Panc1 (cell line): ENCODE data around the gene HES6. TPM values are rescaled to one million over a fixed set of nuclear protein-coding genes. Genes with fewer than 3 reads are reported as not detected.

Experiments used
- ATAC-seq: fragments of 200-7000 bp; cut with Tn5 transposase; 2 replicates; pipeline ENCODE4 v1.9.1; 2020; ENCODE audit warnings: mild to moderate bottlenecking, moderate library complexity
- BruUV-seq: library from RNA; stranded (reverse); fragments of 400-500 nt; replicated peaks from 2 replicates; lab custom pipeline; 2021; lab: Mats Ljungman, UMichigan
- CTCF ChIA-PET: fragments of 300-600 bp; sonication (Branson Sonifier 250); formaldehyde crosslinking; loops from one replicate; lab custom pipeline; 2022; ENCODE audit warnings: antibody characterized with exemption; lab: Charles Lee
- POLR2A ChIA-PET: fragments of 300-600 bp; sonication (Branson Sonifier 250); formaldehyde crosslinking; loops from one replicate; lab custom pipeline; 2022; ENCODE audit warnings: antibody characterized with exemption; lab: Charles Lee
- DNase-seq: peaks from one replicate; pipeline ENCODE4 v3.0.0-alpha.2; 2010; ENCODE audit warnings: low read depth, low spot score
- H3K27ac ChIP-seq: 2 replicates; pipeline ENCODE4 v1.5.1; 2011; ENCODE audit warnings: mild to moderate bottlenecking, low read length, inconsistent platforms
- H3K27me3 ChIP-seq: fragments of 200-500 bp; sonication (Bioruptor generic); 2 replicates; pipeline ENCODE4 v1.6.0; 2014; ENCODE audit warnings: low read length, inconsistent platforms; ENCODE audit not compliant: control insufficient read depth, insufficient read depth
- H3K36me3 ChIP-seq: fragments of 200-500 bp; sonication (Bioruptor generic); 2 replicates; pipeline ENCODE4 v1.5.1; 2014; ENCODE audit warnings: inconsistent platforms, mild to moderate bottlenecking, low read length, moderate library complexity; ENCODE audit not compliant: control insufficient read depth, insufficient read depth
- H3K4me1 ChIP-seq: 2 replicates; pipeline ENCODE4 v1.5.1; 2011; ENCODE audit warnings: inconsistent platforms, mild to moderate bottlenecking, low read length, moderate library complexity; ENCODE audit not compliant: control insufficient read depth, insufficient read depth
- H3K4me3 ChIP-seq, 2 experiments: 2 replicates each; pipeline ENCODE4 v1.5.1; 2011 to 2012; ENCODE audit warnings: low read depth in 2 of 2, low read length in 2 of 2, mild to moderate bottlenecking in 2 of 2, inconsistent platforms in 1 of 2, moderate library complexity in 1 of 2
- H3K9me3 ChIP-seq: fragments of 200-500 bp; sonication (Bioruptor generic); 2 replicates; pipeline ENCODE4 v1.5.1; 2014; ENCODE audit warnings: low read depth, mild to moderate bottlenecking, inconsistent platforms, low read length, moderate library complexity; ENCODE audit not compliant: control insufficient read depth, insufficient read depth
- CTCF ChIP-seq: fragments of 450-650 bp; IDR thresholded peaks from 2 replicates; pipeline ENCODE4 v1.5.1; 2017; ENCODE audit warnings: mild to moderate bottlenecking
- POLR2AphosphoS5 ChIP-seq: IDR thresholded peaks from 2 replicates; pipeline ENCODE4 v1.6.1; 2012; ENCODE audit warnings: mild to moderate bottlenecking, low read depth, low read length, moderate library complexity
- REST ChIP-seq, 2 experiments: IDR thresholded peaks; 2 replicates each; pipeline ENCODE4 v1.6.1; 2011 to 2012; ENCODE audit warnings: low read depth in 2 of 2, control low read depth in 1 of 2, low read length in 1 of 2, mild to moderate bottlenecking in 1 of 2, moderate library complexity in 1 of 2; ENCODE audit not compliant: insufficient read depth in 1 of 2
- SIN3A ChIP-seq: IDR thresholded peaks from 2 replicates; pipeline ENCODE4 v1.6.1; 2012; ENCODE audit warnings: low read depth, mild to moderate bottlenecking, low read length, moderate library complexity, borderline replicate concordance; ENCODE audit not compliant: insufficient read depth
- TCF7L2 ChIP-seq: IDR thresholded peaks from 2 replicates; pipeline ENCODE4 v1.6.1; 2011; ENCODE audit warnings: mild to moderate bottlenecking, low read depth, low read length, inconsistent platforms
- in situ Hi-C: cut with HindIII; loops from 2 replicates; pipeline ENCODE4 v1.10.0; 2016; ENCODE audit warnings: low sequenced_read_pairs, low pct_unique_long_range_greater_than_20kb
- intact Hi-C: fragments of 100-400 bp; cut with micrococcal nuclease; formaldehyde crosslinking; loops from one replicate; pipeline ENCODE4 v1.10.0; 2022; ENCODE audit not compliant: unreplicated experiment
- total RNA-seq: library from RNA; stranded (reverse); gene quantifications from one replicate; pipeline ENCODE4 v1.2.1, GENCODE V29; 2021; ENCODE audit not compliant: unreplicated experiment

The HES6 gene
- total RNA-seq, 1 experiment from 2014 or later: 42.0 TPM

GRCh38 chr2:238220274-238220891 is 19.5 kb downstream of the HES6 start:
- POLR2A ChIA-PET: no interaction called here
- peak overlapping the region; percentile 36 to 64 for H3K4me3 ChIP-seq
- in situ Hi-C loops: no loop called here
- no peaks in the 10 kb centered on the region for H3K9me3 ChIP-seq
- no peaks in the 10 kb centered on the region for H3K27me3 ChIP-seq
- BruUV-seq: no TSS peak
- no peaks in the 10 kb centered on the region for H3K36me3 ChIP-seq
- H3K27ac ChIP-seq: peak overlapping the region; percentile 42; the same call in 1 of the 2 replicates
- ATAC-seq (peak; percentile 62), DNase-seq (no peak)
- CTCF ChIA-PET: interaction anchor here (0.6 kb wide), 1 partner anchor 525 kb away, joined by 4 read pairs; no protein-coding TSS in a partner anchor
- intact Hi-C loops: no loop called here
- H3K4me1 ChIP-seq: 0 out of 2 replicates have a peak, but pooled peaks cover 4% of the 10 kb centered on the region
- TF ChIP-seq CTCF (no peak), REST (IDR thresholded peaks at IDR 0.05; ENCODE audit: insufficient read depth in 1 of 2, low read depth in 2 of 2, low read length in 1 of 2) (no peak), SIN3A (no peak), POLR2AphosphoS5 (no peak; the same call in 1 of the 2 replicates), TCF7L2 (no peak)

- no TSS peak for BruUV-seq
- intact Hi-C loops: no loop called here
- CTCF ChIA-PET: no interaction called here
Observed at GRCh38 chr2:238216651-238217184, 23.1 kb downstream of the HES6 start.

GRCh38 chr2:238207006-238207405 is 32.8 kb downstream of the HES6 start:
- no TSS peak for BruUV-seq
- Histone ChIP-seq H3K27ac (no peak overlapping the region), H3K9me3 (no peaks in the 10 kb centered on the region), H3K27me3 (peaks cover 3% of the 10 kb centered on the region; the same call in 1 of the 2 replicates), H3K4me3 (no peak overlapping the region), H3K4me1 (peaks cover 4% of the 10 kb centered on the region), H3K36me3 (no peaks in the 10 kb centered on the region)
- DNase-seq: no peak
- no peak for ATAC-seq
- ChIA-PET CTCF (interaction anchor here (0.5 kb wide), 1 partner anchor 81 kb away, joined by 3 read pairs; no protein-coding TSS in a partner anchor), POLR2A (no interaction called here)
- TF ChIP-seq SIN3A (no peak), POLR2AphosphoS5 (no peak), TCF7L2 (no peak), CTCF (no peak), REST (IDR thresholded peaks at IDR 0.05; ENCODE audit: insufficient read depth in 1 of 2, low read depth in 2 of 2, low read length in 1 of 2) (no peak)
- intact Hi-C loops (no loop called here), in situ Hi-C loops (no loop called here)

More at GRCh38 chr2:238216651-238217184, 23.1 kb downstream of the HES6 start:
- no peak for ATAC-seq
- H3K4me3 ChIP-seq: no peak overlapping the region
- TF ChIP-seq POLR2AphosphoS5 (no peak), SIN3A (no peak)
- H3K9me3 ChIP-seq: no peaks in the 10 kb centered on the region
- POLR2A ChIA-PET: no interaction called here
- H3K27me3 ChIP-seq: peaks cover 3% of the 10 kb centered on the region; the same call in 1 of the 2 replicates
- in situ Hi-C loops: no loop called here
- no peak for DNase-seq
- 0 out of 2 replicates have a peak, but pooled peaks cover 4% of the 10 kb centered on the region for H3K4me1 ChIP-seq
- H3K36me3 ChIP-seq: no peaks in the 10 kb centered on the region
- H3K27ac ChIP-seq: no peak overlapping the region
